Lung microvascular endothelial cell (primary cell): ENCODE measurements around the gene MOAP1. TPM values are rescaled to one million over a fixed set of nuclear protein-coding genes. Genes with fewer than 3 reads are reported as not detected.
A peak's percentile ranks its signal among the peaks of the same experiment; 100 is the strongest.
"Not testable (repeated sequence)": the region's sequence is repeated elsewhere in the genome, so short reads cannot be mapped to it uniquely, and the experiment has no call there.

Experiments
- DNase-seq, 2 donors: peaks; one replicate each; pipeline versions ENCODE4 v3.0.0 to v3.0.0-alpha.2; 2010; ENCODE audit warnings: low read depth in 2 of 2
- total RNA-seq: library from RNA; depleted of rRNA; stranded (reverse); fragments of >200 nt; gene quantifications from 2 replicates; pipeline ENCODE4 v1.2.1, GENCODE V29; 2014

Gene MOAP1
- total RNA-seq, 1 donor from 2014 or later, result 30.6 TPM

GRCh38 chr14:93148979-93149378 is 35.7 kb downstream of the MOAP1 start:
- DNase-seq, result no peak

DNA sequence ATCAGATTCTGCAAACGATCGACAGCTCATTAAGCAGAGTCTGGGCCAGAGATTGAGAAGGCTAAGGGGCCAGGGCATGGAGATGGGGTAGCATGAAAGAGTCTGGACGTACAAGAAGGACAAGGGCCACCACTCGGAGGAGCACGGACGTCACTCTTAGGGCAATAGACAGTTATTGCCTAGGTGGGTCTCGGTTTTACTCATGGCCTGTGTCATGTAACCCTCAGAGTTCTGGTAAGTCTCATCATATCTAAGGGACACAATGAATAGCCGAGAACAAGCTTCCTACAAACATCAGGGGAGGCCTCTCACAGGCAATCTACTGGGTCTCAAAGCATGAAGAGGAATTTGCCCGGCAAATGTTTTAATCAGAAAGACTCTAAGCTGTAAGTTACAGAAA is 38.6 kb downstream of the MOAP1 start:
- no peak for DNase-seq

DNA sequence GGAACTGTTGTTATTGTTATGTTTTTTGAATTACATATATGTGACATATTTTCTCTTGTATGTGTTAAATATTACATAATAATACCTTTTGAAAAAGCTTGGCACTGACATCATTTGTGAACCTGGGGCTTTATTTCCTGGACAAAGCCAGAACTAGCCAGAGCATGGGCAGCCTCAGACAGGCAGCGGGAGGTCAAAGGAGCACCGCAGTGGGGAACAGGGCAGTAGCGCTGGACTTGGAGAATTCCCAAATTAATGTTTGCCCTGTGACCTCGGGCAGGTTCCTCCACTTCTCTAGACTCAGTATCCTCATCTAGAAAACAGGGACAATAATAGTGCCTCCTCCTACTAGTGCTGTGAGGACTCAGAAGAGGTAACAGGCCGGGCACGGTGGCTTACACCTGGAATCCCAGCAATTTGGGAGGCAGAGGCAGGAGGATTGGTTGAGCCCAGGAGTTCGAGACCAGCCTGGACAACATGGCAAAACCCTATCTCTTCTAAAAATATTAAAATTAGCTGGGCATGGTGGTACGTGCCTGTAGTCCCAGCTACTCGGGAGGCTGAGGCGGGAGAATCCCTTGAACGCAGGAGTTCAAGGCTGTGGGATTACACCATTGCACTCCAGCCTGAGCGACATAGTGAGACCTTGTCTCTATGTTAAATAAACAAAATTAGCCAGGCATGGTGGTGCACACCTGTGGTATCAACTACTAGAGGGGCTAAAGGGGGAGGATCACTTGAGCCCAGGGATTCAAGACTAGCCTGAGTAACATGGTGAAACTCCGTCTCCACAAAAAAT is 41.6 kb downstream of the MOAP1 start:
- no peak for DNase-seq

GRCh38 chr14:93137864-93138263 is 46.8 kb downstream of the MOAP1 start:
- peak; percentile 36 to 47 for DNase-seq

GRCh38 chr14:93136508-93136907 is 48.2 kb downstream of the MOAP1 start:
- DNase-seq, result not testable (repeated sequence)

DNA sequence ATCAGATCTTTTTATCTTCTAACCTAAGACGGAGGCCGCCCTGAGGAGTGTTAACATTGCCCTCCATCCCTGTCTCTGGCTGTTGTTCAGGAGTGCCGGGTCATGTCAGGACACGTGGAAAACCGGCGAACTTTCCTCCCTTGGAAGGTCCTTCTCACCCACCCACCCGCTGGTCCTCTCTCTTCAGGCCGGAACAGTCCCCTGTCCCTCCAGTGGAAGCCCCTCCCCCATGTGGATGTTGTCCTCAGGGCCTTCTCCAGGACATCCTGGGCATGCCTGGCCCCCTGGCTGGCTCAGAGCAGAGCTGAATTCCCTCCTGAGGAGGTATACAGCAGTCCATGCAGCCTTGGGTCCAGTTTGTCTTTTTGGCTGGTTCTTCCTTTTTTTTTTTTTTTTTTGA is 48.7 kb downstream of the MOAP1 start:
- DNase-seq, result no peak

GRCh38 chr14:93135399-93135798 is 49.3 kb downstream of the MOAP1 start:
- no peak for DNase-seq

GRCh38 chr14:93133464-93133863 is 51.2 kb downstream of the MOAP1 start:
- DNase-seq, result no peak

- DNase-seq, result peak; percentile 57 to 71
Measured at GRCh38 chr14:93132472-93133065, 52.1 kb downstream of the MOAP1 start.

Other genes with a start within 250 kb of the MOAP1 start
- gene ITPK1, start 69.0 kb downstream of the MOAP1 start, total RNA-seq, result 8.7 and 15.7 TPM in 2 replicates
- 8.5 and 17.1 TPM in 2 replicates for gene LYSET, start 420 bp upstream of the MOAP1 start, total RNA-seq
- 11.1 and 14.9 TPM in 2 replicates for gene GON7, start 22.2 kb upstream of the MOAP1 start, total RNA-seq
- gene UBR7, start 22.4 kb upstream of the MOAP1 start, total RNA-seq, result 36.4 and 45.8 TPM in 2 replicates
- gene BTBD7, start 148.1 kb upstream of the MOAP1 start, total RNA-seq, result 17.2 and 27.2 TPM in 2 replicates
- not detected in 2 replicates for gene COX8C, start 162.3 kb upstream of the MOAP1 start, total RNA-seq
- under 0.01 TPM in 1 of 2 replicates, not detected in the other for gene UNC79, start 246.0 kb upstream of the MOAP1 start, total RNA-seq